Skeletal muscle satellite cell (primary cell): Measurements from ENCODE around the gene CEP55.

ENCODE experiments used
- H3K27me3 ChIP-seq: 2 replicates; pipeline ENCODE4 v1.7.0; 2013; ENCODE audit warnings: low read length; ENCODE audit not compliant: control insufficient read depth, insufficient read depth
- H3K36me3 ChIP-seq: 2 replicates; pipeline ENCODE4 v1.7.0; 2013; ENCODE audit warnings: mild to moderate bottlenecking, control low read depth, low read length; ENCODE audit not compliant: insufficient read depth
- H3K4me1 ChIP-seq: 2 replicates; pipeline ENCODE4 v1.7.0; 2013; ENCODE audit warnings: low read length; ENCODE audit not compliant: control insufficient read depth, insufficient read depth
- H3K4me2 ChIP-seq: 2 replicates; pipeline ENCODE4 v1.7.0; 2013; ENCODE audit warnings: mild to moderate bottlenecking, low read length
- H3K4me3 ChIP-seq: 2 replicates; pipeline ENCODE4 v1.7.0; 2013; ENCODE audit warnings: low read length
- H3K9ac ChIP-seq: 2 replicates; pipeline ENCODE4 v1.7.0; 2013; ENCODE audit warnings: mild to moderate bottlenecking, low read depth, low read length, moderate library complexity
- H3K9me3 ChIP-seq: replicated peaks from 2 replicates; pipeline ENCODE4 v1.7.0; 2013; ENCODE audit warnings: mild to moderate bottlenecking, control low read depth, low read length

Gene CEP55

GRCh38 chr10:93471110-93471651 is 25.2 kb upstream of the CEP55 start:
- Histone ChIP-seq H3K9ac (peak overlapping the region; percentile 53), H3K9me3 (no peaks in the 10 kb centered on the region), H3K4me2 (peak overlapping the region; percentile 35), H3K36me3 (peaks cover 57% of the 10 kb centered on the region), H3K27me3 (no peaks in the 10 kb centered on the region), H3K4me3 (no peak overlapping the region), H3K4me1 (peaks cover 87% of the 10 kb centered on the region)

GRCh38 chr10:93473161-93473560 is 23.3 kb upstream of the CEP55 start:
- H3K36me3 ChIP-seq, result peaks cover 59% of the 10 kb centered on the region
- H3K4me3 ChIP-seq, result no peak overlapping the region
- peak overlapping the region; percentile 10 for H3K4me2 ChIP-seq
- H3K9ac ChIP-seq, result no peak overlapping the region
- H3K9me3 ChIP-seq, result no peaks in the 10 kb centered on the region
- peaks cover 83% of the 10 kb centered on the region for H3K4me1 ChIP-seq
- no peaks in the 10 kb centered on the region for H3K27me3 ChIP-seq

GRCh38 chr10:93473804-93474472 is 22.5 kb upstream of the CEP55 start:
- no peak overlapping the region for H3K4me2 ChIP-seq
- no peak overlapping the region for H3K4me3 ChIP-seq
- peaks cover 83% of the 10 kb centered on the region for H3K4me1 ChIP-seq
- no peaks in the 10 kb centered on the region for H3K27me3 ChIP-seq
- H3K9ac ChIP-seq, result no peak overlapping the region
- peaks cover 61% of the 10 kb centered on the region for H3K36me3 ChIP-seq
- H3K9me3 ChIP-seq, result no peaks in the 10 kb centered on the region

- peak overlapping the region; percentile 36 for H3K9ac ChIP-seq
- H3K27me3 ChIP-seq, result no peaks in the 10 kb centered on the region
- H3K4me3 ChIP-seq, result peak overlapping the region; percentile 3
- H3K9me3 ChIP-seq, result no peaks in the 10 kb centered on the region
- peak overlapping the region; percentile 16 for H3K4me2 ChIP-seq
- H3K36me3 ChIP-seq, result peaks cover 64% of the 10 kb centered on the region
- peaks cover 78% of the 10 kb centered on the region for H3K4me1 ChIP-seq
Observed at GRCh38 chr10:93475227-93475626, 21.2 kb upstream of the CEP55 start.

DNA sequence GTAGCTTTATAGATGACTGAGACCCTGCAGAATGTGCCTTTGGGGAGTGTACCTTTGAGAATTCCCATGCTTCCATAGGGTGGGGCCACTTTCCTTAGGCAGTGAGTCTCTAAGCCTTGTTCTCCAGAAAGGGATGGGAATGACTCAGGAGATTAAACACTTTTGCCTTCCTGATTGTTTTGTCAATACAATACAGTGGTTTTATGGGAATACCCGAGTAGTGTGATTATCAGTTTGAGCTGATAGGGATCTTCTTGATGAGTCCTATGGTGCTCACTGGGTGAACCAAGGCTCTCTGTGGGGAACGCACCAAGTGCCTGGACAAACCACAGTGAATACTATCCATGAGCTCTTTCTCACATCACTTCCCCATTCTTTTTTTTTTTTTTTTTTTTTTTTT is 20.5 kb upstream of the CEP55 start:
- Histone ChIP-seq H3K4me3 (peak overlapping the region; percentile 3), H3K4me1 (peaks cover 71% of the 10 kb centered on the region), H3K27me3 (no peaks in the 10 kb centered on the region), H3K36me3 (peaks cover 64% of the 10 kb centered on the region), H3K9ac (peak overlapping the region; percentile 36), H3K9me3 (no peaks in the 10 kb centered on the region), H3K4me2 (peak overlapping the region; percentile 16)

DNA sequence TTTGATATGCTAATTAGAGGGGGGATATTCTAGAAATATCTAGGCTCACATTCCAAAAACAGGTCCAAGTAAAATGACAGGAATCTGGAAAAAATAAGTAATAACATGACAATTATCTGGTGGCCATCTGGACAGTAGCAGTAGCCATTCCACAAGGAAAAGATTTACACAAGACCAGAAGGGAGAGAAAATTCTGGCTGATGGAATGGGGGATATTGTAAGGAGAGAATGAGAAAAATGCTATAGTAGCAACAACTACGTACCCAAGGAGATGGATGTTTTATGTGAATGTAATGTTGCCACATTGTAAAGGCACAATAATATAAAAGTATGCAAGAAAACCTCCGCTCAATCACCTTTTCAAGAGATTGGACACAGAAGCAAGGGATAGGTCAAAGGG is 19.7 kb upstream of the CEP55 start:
- H3K27me3 ChIP-seq, result no peaks in the 10 kb centered on the region
- H3K4me1 ChIP-seq, result peaks cover 65% of the 10 kb centered on the region
- peak overlapping the region; percentile 52 for H3K9ac ChIP-seq
- H3K36me3 ChIP-seq, result peaks cover 63% of the 10 kb centered on the region
- H3K9me3 ChIP-seq, result no peaks in the 10 kb centered on the region
- H3K4me2 ChIP-seq, result peak overlapping the region; percentile 43
- no peak overlapping the region for H3K4me3 ChIP-seq

DNA sequence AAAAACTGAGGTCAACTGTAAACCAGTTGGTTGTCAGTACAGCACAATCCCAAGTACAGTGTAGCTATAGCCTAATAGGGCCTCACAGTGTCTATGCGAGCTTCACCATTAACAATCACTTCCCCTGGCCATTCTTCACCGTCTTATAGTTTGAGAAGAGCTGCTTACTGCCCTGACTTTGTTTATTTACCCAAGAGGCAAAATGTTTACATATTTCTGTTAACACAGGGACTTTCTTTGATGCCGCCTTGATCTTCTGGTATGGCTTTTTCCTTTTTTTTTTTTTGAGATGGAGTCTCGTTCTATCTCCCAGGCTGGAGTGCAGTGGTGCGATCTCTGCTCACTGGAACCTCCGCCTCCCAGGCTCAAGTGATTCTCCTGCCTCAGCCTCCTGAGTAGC is 17.5 kb upstream of the CEP55 start:
- H3K36me3 ChIP-seq, result peaks cover 47% of the 10 kb centered on the region
- H3K4me2 ChIP-seq, result peak overlapping the region; percentile 79
- no peaks in the 10 kb centered on the region for H3K27me3 ChIP-seq
- H3K4me1 ChIP-seq, result peaks cover 45% of the 10 kb centered on the region
- H3K9ac ChIP-seq, result no peak overlapping the region
- no peaks in the 10 kb centered on the region for H3K9me3 ChIP-seq
- H3K4me3 ChIP-seq, result peak overlapping the region; percentile 83

GRCh38 chr10:93481637-93482144 is 14.7 kb upstream of the CEP55 start:
- Histone ChIP-seq H3K27me3 (no peaks in the 10 kb centered on the region), H3K4me2 (peak overlapping the region; percentile 79), H3K36me3 (peaks cover 25% of the 10 kb centered on the region), H3K4me1 (peaks cover 19% of the 10 kb centered on the region), H3K4me3 (peak overlapping the region; percentile 83), H3K9ac (peak overlapping the region; percentile 99), H3K9me3 (no peaks in the 10 kb centered on the region)

DNA sequence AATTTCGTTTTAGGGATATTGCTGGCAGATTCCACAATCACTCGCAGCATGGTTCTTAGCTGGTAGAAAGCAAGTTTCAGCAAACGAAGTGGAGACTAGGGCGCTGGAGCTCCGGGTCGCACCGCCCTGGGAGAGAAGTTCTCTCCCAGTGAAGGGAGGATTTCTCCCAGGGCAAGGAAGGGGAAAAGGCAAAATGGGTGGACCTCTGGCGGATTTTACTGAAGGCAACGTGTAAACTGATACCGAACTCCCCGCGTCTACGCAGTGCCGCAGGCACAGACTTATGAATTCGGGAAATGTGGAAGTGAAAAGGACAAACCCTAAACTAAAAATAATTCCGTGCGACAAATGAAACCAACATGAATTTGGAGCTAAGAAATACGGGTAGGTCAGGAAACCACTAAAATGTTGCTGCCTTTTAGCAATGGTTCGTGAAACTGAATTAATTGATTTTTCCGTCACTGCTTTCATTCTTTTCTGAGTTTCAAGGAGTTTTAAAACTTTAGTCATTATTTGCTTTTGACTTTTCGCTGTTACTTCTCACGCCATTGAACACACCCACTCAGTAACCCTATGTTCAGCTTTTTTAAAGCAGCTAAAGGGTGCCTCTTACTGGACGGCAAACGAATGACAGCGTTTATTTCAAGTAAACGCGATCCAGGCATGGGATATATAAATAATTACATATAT is 14.1 kb upstream of the CEP55 start, which contains the start of gene MYOF:
MYOF (minus strand) TSS at position 190 of the 690 bp plus-strand sequence; CDS start at position 50, 140 bp downstream.
- H3K4me2 ChIP-seq, result peak within 1 kb of the TSS; percentile 79
- H3K36me3 ChIP-seq, result peaks cover 19% of the 10 kb centered on the region
- no peaks in the 10 kb centered on the region for H3K27me3 ChIP-seq
- peak within 1 kb of the TSS; percentile 83 for H3K4me3 ChIP-seq
- H3K9me3 ChIP-seq, result no peaks in the 10 kb centered on the region
- H3K4me1 ChIP-seq, result peaks cover 16% of the 10 kb centered on the region
- peak within 1 kb of the TSS; percentile 99 for H3K9ac ChIP-seq

GRCh38 chr10:93485690-93486089 is 10.7 kb upstream of the CEP55 start:
- no peaks in the 10 kb centered on the region for H3K4me1 ChIP-seq
- H3K4me2 ChIP-seq, result no peak overlapping the region
- no peaks in the 10 kb centered on the region for H3K27me3 ChIP-seq
- no peak overlapping the region for H3K4me3 ChIP-seq
- no peak overlapping the region for H3K9ac ChIP-seq
- H3K9me3 ChIP-seq, result no peaks in the 10 kb centered on the region
- no peaks in the 10 kb centered on the region for H3K36me3 ChIP-seq

GRCh38 chr10:93488956-93489528 is 7.4 kb upstream of the CEP55 start:
- Histone ChIP-seq H3K4me2 (no peak overlapping the region), H3K4me3 (no peak overlapping the region), H3K9me3 (no peaks in the 10 kb centered on the region), H3K36me3 (no peaks in the 10 kb centered on the region), H3K27me3 (no peaks in the 10 kb centered on the region), H3K9ac (no peak overlapping the region), H3K4me1 (no peaks in the 10 kb centered on the region)
